ENCODE measurements around the gene GRAMD2B.

GRAMD2B gene

DNA sequence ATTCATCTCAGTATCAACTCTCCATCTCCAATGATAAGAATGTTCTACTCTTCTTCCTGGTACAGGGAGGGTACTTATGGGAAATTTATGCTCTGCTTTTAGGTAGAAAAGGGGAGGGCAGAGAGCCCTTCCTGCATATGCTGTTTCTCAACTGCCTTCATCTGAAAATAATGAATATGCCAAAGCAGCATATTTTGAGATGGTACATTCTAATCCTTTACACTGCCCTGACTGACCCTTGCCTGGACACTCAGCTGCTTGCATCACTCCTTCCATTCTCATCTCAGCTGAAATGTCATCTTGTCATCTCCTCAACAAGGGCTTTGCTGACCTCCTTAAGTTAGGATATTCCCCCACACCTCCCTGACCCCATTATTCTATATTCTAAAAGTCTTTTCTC is 103.3 kb downstream of the GRAMD2B start:
- no peak overlapping the region for H2AK5ac ChIP-seq (ENCODE audit: low read length, severe bottlenecking)
- no peak overlapping the region for H4K91ac ChIP-seq (ENCODE audit: low read length)
- H3K9ac ChIP-seq (ENCODE audit: low read length): no peak overlapping the region
- no peak overlapping the region for H3K4me3 ChIP-seq (ENCODE audit: insufficient read depth in 1 of 2, low read depth in 1 of 2, low read length in 2 of 2)
- no peak overlapping the region for H2BK120ac ChIP-seq (ENCODE audit: low read depth, low read length)
- no peaks in the 10 kb centered on the region for H3K9me3 ChIP-seq (ENCODE audit: control insufficient read depth, low read length)
- H2BK15ac ChIP-seq (ENCODE audit: low read depth, poor library complexity, severe bottlenecking): no peak overlapping the region
- no peaks in the 10 kb centered on the region for H3K27me3 ChIP-seq (ENCODE audit: control insufficient read depth in 1 of 2, insufficient read depth in 1 of 2, low read length in 2 of 2)
- H4K8ac ChIP-seq (ENCODE audit: low read length): no peak overlapping the region
- no peaks in the 10 kb centered on the region for H3K4me1 ChIP-seq (ENCODE audit: control insufficient read depth, insufficient read depth, low read depth, low read length)
- no peaks in the 10 kb centered on the region for H3K79me1 ChIP-seq (replicated peaks; ENCODE audit: low read length, poor library complexity, severe bottlenecking)
- H3K23ac ChIP-seq (ENCODE audit: low read length in 2 of 2): no peak overlapping the region
- H3K18ac ChIP-seq (ENCODE audit: low read depth in 1 of 2, low read length in 2 of 2): peak overlapping the region in 1 of 2 experiments; percentile 9
- H3K14ac ChIP-seq (ENCODE audit: low read length in 2 of 2): no peak overlapping the region
- no peak for DNase-seq
- no peak overlapping the region for H3K4ac ChIP-seq (ENCODE audit: low read depth in 1 of 2, low read length in 2 of 2)
- no peak overlapping the region for H3K4me2 ChIP-seq (ENCODE audit: low read length, poor library complexity, severe bottlenecking)
- H3K36me3 ChIP-seq (ENCODE audit: control insufficient read depth in 1 of 2, insufficient read depth in 2 of 2, low read depth in 1 of 2, low read length in 2 of 2): no peaks in the 10 kb centered on the region
- no peak overlapping the region for H2BK12ac ChIP-seq (ENCODE audit: low read length in 2 of 2)
- no peak overlapping the region for H2AFZ ChIP-seq (ENCODE audit: low read depth, low read length)
- H2BK5ac ChIP-seq (ENCODE audit: low read depth, low read length, poor library complexity, severe bottlenecking): no peak overlapping the region
- H3K27ac ChIP-seq (ENCODE audit: low read length, poor library complexity, severe bottlenecking): no peak overlapping the region

- Histone ChIP-seq H3K4ac (ENCODE audit: low read depth in 1 of 2, low read length in 2 of 2) (no peak overlapping the region), H4K8ac (ENCODE audit: low read length) (no peak overlapping the region), H3K14ac (ENCODE audit: low read length in 2 of 2) (no peak overlapping the region), H3K4me2 (ENCODE audit: low read length, poor library complexity, severe bottlenecking) (no peak overlapping the region), H4K91ac (ENCODE audit: low read length) (no peak overlapping the region), H3K27me3 (ENCODE audit: control insufficient read depth in 1 of 2, insufficient read depth in 1 of 2, low read length in 2 of 2) (no peaks in the 10 kb centered on the region), H2BK5ac (ENCODE audit: low read depth, low read length, poor library complexity, severe bottlenecking) (no peak overlapping the region), H2AK5ac (ENCODE audit: low read length, severe bottlenecking) (no peak overlapping the region), H3K23ac (ENCODE audit: low read length in 2 of 2) (no peak overlapping the region), H3K36me3 (ENCODE audit: control insufficient read depth in 1 of 2, insufficient read depth in 2 of 2, low read depth in 1 of 2, low read length in 2 of 2) (no peaks in the 10 kb centered on the region), H3K79me1 (replicated peaks; ENCODE audit: low read length, poor library complexity, severe bottlenecking) (no peaks in the 10 kb centered on the region), H2AFZ (ENCODE audit: low read depth, low read length) (no peak overlapping the region), H2BK120ac (ENCODE audit: low read depth, low read length) (no peak overlapping the region), H3K18ac (ENCODE audit: low read depth in 1 of 2, low read length in 2 of 2) (no peak overlapping the region), H3K4me3 (ENCODE audit: insufficient read depth in 1 of 2, low read depth in 1 of 2, low read length in 2 of 2) (no peak overlapping the region), H3K4me1 (ENCODE audit: control insufficient read depth, insufficient read depth, low read depth, low read length) (no peaks in the 10 kb centered on the region), H2BK12ac (ENCODE audit: low read length in 2 of 2) (peak overlapping the region in 1 of 2 experiments; percentile 67), H3K9me3 (ENCODE audit: control insufficient read depth, low read length) (no peaks in the 10 kb centered on the region), H3K27ac (ENCODE audit: low read length, poor library complexity, severe bottlenecking) (no peak overlapping the region), H3K9ac (ENCODE audit: low read length) (no peak overlapping the region), H2BK15ac (ENCODE audit: low read depth, poor library complexity, severe bottlenecking) (no peak overlapping the region)
- WGBS: no CpG with 5 or more reads among the region's 1 CpG
- DNase-seq: no peak
These were observed 103.9 kb downstream of the GRAMD2B start for GRCh38 chr5:126527158-126527557.

- Histone ChIP-seq H3K27ac (ENCODE audit: low read length, poor library complexity, severe bottlenecking) (no peak overlapping the region), H3K36me3 (ENCODE audit: control insufficient read depth in 1 of 2, insufficient read depth in 2 of 2, low read depth in 1 of 2, low read length in 2 of 2) (no peaks in the 10 kb centered on the region), H3K14ac (ENCODE audit: low read length in 2 of 2) (no peak overlapping the region), H3K4ac (ENCODE audit: low read depth in 1 of 2, low read length in 2 of 2) (no peak overlapping the region), H2AFZ (ENCODE audit: low read depth, low read length) (no peak overlapping the region), H3K27me3 (ENCODE audit: control insufficient read depth in 1 of 2, insufficient read depth in 1 of 2, low read length in 2 of 2) (no peaks in the 10 kb centered on the region), H2BK12ac (ENCODE audit: low read length in 2 of 2) (no peak overlapping the region), H3K4me1 (ENCODE audit: control insufficient read depth, insufficient read depth, low read depth, low read length) (no peaks in the 10 kb centered on the region), H3K4me3 (ENCODE audit: insufficient read depth in 1 of 2, low read depth in 1 of 2, low read length in 2 of 2) (no peak overlapping the region), H3K79me1 (replicated peaks; ENCODE audit: low read length, poor library complexity, severe bottlenecking) (no peaks in the 10 kb centered on the region), H2BK5ac (ENCODE audit: low read depth, low read length, poor library complexity, severe bottlenecking) (no peak overlapping the region), H3K18ac (ENCODE audit: low read depth in 1 of 2, low read length in 2 of 2) (no peak overlapping the region), H3K9ac (ENCODE audit: low read length) (no peak overlapping the region), H3K4me2 (ENCODE audit: low read length, poor library complexity, severe bottlenecking) (no peak overlapping the region), H2BK120ac (ENCODE audit: low read depth, low read length) (no peak overlapping the region), H4K8ac (ENCODE audit: low read length) (no peak overlapping the region), H2BK15ac (ENCODE audit: low read depth, poor library complexity, severe bottlenecking) (no peak overlapping the region), H4K91ac (ENCODE audit: low read length) (no peak overlapping the region), H3K23ac (ENCODE audit: low read length in 2 of 2) (no peak overlapping the region), H3K9me3 (ENCODE audit: control insufficient read depth, low read length) (no peaks in the 10 kb centered on the region), H2AK5ac (ENCODE audit: low read length, severe bottlenecking) (no peak overlapping the region)
- DNase-seq: peak; percentile 70
These were observed 104.7 kb downstream of the GRAMD2B start for GRCh38 chr5:126527892-126528291.

- Histone ChIP-seq H2AK5ac (ENCODE audit: low read length, severe bottlenecking) (no peak overlapping the region), H3K18ac (ENCODE audit: low read depth in 1 of 2, low read length in 2 of 2) (no peak overlapping the region), H4K8ac (ENCODE audit: low read length) (no peak overlapping the region), H3K9me3 (ENCODE audit: control insufficient read depth, low read length) (no peaks in the 10 kb centered on the region), H2BK15ac (ENCODE audit: low read depth, poor library complexity, severe bottlenecking) (no peak overlapping the region), H3K14ac (ENCODE audit: low read length in 2 of 2) (no peak overlapping the region), H2AFZ (ENCODE audit: low read depth, low read length) (no peak overlapping the region), H2BK5ac (ENCODE audit: low read depth, low read length, poor library complexity, severe bottlenecking) (no peak overlapping the region), H3K36me3 (ENCODE audit: control insufficient read depth in 1 of 2, insufficient read depth in 2 of 2, low read depth in 1 of 2, low read length in 2 of 2) (no peaks in the 10 kb centered on the region), H3K23ac (ENCODE audit: low read length in 2 of 2) (no peak overlapping the region), H3K9ac (ENCODE audit: low read length) (no peak overlapping the region), H2BK12ac (ENCODE audit: low read length in 2 of 2) (no peak overlapping the region), H3K4me1 (ENCODE audit: control insufficient read depth, insufficient read depth, low read depth, low read length) (peaks cover 4% of the 10 kb centered on the region), H3K4me2 (ENCODE audit: low read length, poor library complexity, severe bottlenecking) (no peak overlapping the region), H3K4ac (ENCODE audit: low read depth in 1 of 2, low read length in 2 of 2) (no peak overlapping the region), H3K27me3 (ENCODE audit: control insufficient read depth in 1 of 2, insufficient read depth in 1 of 2, low read length in 2 of 2) (no peaks in the 10 kb centered on the region), H3K27ac (ENCODE audit: low read length, poor library complexity, severe bottlenecking) (no peak overlapping the region), H4K91ac (ENCODE audit: low read length) (no peak overlapping the region), H2BK120ac (ENCODE audit: low read depth, low read length) (no peak overlapping the region), H3K79me1 (replicated peaks; ENCODE audit: low read length, poor library complexity, severe bottlenecking) (no peaks in the 10 kb centered on the region), H3K4me3 (ENCODE audit: insufficient read depth in 1 of 2, low read depth in 1 of 2, low read length in 2 of 2) (no peak overlapping the region)
- peak; percentile 29 for DNase-seq
- WGBS: 67% methylated on average over 3 of the region's 4 CpGs
These were observed 108.4 kb downstream of the GRAMD2B start for GRCh38 chr5:126531543-126532120.
